ENCODE results near the gene RMC1. TPM values are rescaled to one million over a fixed set of nuclear protein-coding genes. Genes with fewer than 3 reads are reported as not detected.
"Not testable (repeated sequence)": the region's sequence is repeated elsewhere in the genome, so short reads cannot be mapped to it uniquely, and the experiment has no call there.

RMC1 gene
- total and polyA plus RNA-seq, 5 experiments from 2014 or later: 24.6 to 48.5 (median 28.3) TPM

DNA sequence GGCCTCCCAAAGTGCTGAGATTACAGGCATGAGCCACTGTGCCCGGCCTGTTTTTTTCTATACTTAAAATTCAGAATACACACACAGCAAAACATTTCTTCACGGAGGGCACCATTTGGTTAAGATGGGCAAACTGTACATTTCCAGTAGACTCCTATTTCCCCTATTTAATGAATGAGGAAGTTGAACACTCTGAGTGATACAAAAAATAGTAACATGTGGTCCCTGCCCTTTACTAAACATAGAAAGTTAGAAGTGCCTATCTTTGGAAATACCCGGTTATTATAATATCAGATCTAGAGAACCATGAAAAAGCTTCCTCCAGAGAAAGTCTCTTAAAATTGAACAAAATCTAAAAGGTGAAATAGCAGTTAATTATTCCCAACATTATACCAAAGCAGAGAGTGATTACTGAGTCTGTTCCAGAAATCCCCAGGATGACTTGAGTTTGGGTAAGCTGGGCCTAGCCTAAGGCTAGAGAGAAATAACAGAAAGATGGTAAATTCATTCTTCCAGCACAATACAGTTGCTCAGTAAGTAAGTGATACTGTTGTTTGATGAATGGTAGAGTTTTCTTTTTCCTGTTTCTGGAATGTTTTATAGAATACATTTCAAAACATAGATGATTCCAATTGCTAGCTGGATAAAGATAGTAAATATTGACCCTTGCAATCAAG, 23.3 kb upstream of the RMC1 start:
- peaks cover 0 to 43% (median 0%) of the 10 kb centered on the region in 4 donors for H3K4me1 Mint-ChIP-seq
- POLR2A ChIA-PET: no interaction called here
- H3K36me3 Mint-ChIP-seq: peaks cover 0 to 84% (median 23%) of the 10 kb centered on the region in 3 donors
- peak overlapping the region in 1 of 10 donors; percentile 30 for H3K4me3 Mint-ChIP-seq
- H3K9me3 Mint-ChIP-seq: no peaks in the 10 kb centered on the region
- peak overlapping the region in 6 of 10 donors; percentile 11 to 86 (median 54) for H3K27ac Mint-ChIP-seq
- ATAC-seq: no peak
- DNase-seq: no peak
- H3K27me3 Mint-ChIP-seq: no peaks in the 10 kb centered on the region

DNA sequence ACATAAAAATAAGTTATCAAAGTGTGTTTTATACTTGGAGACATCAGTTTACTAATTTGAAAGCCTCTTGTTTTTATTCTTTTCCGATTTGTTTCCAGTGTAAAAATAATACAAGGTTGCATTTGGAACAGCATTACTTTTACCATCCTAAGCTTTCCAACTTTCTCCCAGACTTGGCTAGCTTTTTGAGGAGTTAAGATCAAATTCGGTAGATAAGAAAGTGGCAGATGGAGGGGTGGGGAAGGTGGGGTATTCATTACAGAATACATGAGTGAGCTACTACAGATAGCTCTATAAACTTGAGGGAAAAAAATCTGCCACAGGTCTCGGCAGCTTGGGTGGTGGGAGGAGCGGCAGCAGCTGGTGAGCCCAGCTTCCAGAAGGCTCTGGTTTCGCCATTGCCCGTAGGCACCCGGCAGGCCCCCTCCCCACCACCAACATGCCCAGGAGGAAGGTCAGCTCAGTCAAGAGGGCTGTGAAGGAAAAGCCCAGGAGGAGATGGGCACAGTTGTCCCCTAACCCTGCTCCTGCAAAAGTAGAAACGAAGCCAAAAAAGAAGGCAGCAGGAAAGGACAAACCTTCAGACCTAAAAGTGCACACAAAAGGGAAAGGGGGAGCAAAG, 18.6 kb upstream of the RMC1 start:
- POLR2A ChIA-PET: interaction anchor here (0.8 kb wide), 1 partner anchor 18 kb away, joined by 3 read pairs; no protein-coding TSS in a partner anchor
- Mint-ChIP-seq H3K27me3 (no peaks in the 10 kb centered on the region), H3K4me1 (peaks cover 11 to 54% (median 20%) of the 10 kb centered on the region in 4 donors)

DNA sequence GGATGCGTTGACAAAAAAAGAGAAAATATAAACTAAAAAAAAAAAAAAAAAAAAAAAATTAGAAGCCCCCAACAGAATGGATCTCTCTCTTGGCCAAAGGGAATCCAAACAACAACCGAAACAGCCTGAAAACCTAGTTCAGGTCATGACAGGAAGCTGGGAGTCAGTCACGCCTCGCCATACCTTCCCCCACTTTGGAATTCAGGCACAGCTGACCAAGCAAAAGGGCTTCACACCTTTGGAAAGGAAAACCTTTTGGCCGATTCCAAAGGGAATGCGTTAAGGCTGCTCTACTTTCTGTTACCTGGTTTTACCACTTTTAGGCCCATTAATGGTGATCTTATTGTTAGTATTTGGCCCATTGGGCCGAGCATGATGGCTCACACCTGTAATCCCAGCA, 17.9 kb upstream of the RMC1 start:
- Mint-ChIP-seq H3K27ac (peak overlapping the region in 3 of 10 donors; percentile 32 to 92 (median 38)), H3K36me3 (peaks cover 0 to 30% (median 6%) of the 10 kb centered on the region in 3 donors), H3K27me3 (no peaks in the 10 kb centered on the region), H3K4me3 (no peak overlapping the region), H3K9me3 (no peaks in the 10 kb centered on the region), H3K4me1 (peaks cover 11 to 52% (median 20%) of the 10 kb centered on the region in 4 donors)
- ATAC-seq (no peak), DNase-seq (no peak)
- POLR2A ChIA-PET: interaction anchor here (0.7 kb wide), 2 partner anchors 14 to 480 kb away, joined by 3 to 5 read pairs; no protein-coding TSS in a partner anchor

More for the DNA sequence above, 18.6 kb upstream of the RMC1 start:
- Mint-ChIP-seq H3K9me3 (no peaks in the 10 kb centered on the region), H3K36me3 (peaks cover 0 to 37% (median 9%) of the 10 kb centered on the region in 3 donors), H3K4me3 (no peak overlapping the region), H3K27ac (peak overlapping the region in 3 of 10 donors; percentile 25 to 49 (median 48))
- no peak for DNase-seq
- ATAC-seq: no peak

DNA sequence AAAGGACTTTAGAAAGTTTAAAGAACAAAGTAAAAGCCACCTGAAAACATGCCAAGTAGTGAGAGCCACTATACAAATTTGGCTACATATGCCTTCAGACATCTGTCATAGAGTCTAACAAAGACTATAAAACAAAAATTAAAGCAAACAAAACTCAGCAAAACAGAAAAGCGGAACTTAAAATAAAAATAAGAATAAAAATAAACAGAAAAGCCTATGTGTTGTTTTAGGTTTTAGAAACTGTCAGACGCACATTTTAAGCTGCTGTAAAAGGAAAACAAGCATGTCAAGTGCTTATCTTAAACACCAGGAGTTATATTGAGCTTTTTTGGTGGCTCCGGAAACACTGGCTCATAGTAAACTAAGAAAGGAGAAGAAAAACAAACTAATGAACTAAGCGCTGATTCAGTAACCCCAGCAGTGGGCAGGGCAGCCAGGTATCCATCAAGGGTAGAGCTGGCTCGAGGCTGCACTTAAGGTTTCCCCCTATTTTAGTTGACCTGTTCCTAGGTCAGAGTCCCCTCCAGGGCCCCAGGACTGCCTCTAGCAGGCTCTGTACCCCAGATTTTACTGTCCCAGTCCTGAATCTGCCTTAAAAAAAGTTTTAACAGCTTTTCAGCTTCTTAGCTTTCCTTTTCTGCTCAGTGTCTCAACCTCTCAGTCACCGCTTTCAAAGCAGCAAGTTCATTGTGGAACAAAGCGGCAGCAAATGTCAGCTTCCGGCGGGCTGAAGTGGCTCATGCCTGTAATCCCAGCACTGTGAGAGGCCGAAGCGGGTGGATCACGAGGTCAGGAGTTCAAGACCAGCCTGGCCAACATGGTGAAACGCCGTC, 15.4 kb upstream of the RMC1 start:
- peaks cover 11 to 48% (median 20%) of the 10 kb centered on the region in 4 donors for H3K4me1 Mint-ChIP-seq
- H3K9me3 Mint-ChIP-seq: no peaks in the 10 kb centered on the region
- peaks cover 0 to 8% (median 2%) of the 10 kb centered on the region in 3 donors for H3K36me3 Mint-ChIP-seq
- no peaks in the 10 kb centered on the region for H3K27me3 Mint-ChIP-seq
- peak overlapping the region; percentile 41 to 85 (median 77) for H3K4me3 Mint-ChIP-seq
- H3K27ac Mint-ChIP-seq: peak overlapping the region; percentile 80 to 96 (median 92)
- DNase-seq (peak; percentile 17 to 71 (median 40)), ATAC-seq (peak; percentile 79 to 90)
- POLR2A ChIA-PET: interaction anchor here (0.7 to 2.5 kb wide), 4 partner anchors 11 to 98 kb away, joined by 3 to 9 read pairs (median 6); partner anchors contain the start of genes RIOK3 and RMC1

DNA sequence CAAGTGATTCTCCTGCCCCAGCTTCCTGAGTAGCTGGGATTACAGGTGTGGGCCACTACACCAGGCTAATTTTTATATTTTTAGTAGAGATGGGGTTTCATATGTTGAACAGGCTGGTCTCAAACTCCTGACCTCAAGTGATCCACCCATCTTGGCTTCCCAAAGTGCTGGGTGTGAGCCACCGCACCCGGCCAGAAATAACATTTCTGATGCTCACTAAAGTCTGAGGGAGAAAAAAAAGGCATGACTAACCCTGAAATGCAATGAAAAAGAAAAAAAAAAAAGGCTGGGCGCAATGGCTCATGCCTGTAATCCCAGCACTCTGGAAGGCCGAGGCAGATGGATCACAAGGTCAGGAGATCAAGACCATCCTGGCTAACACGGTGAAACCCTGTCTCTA, 13.7 kb upstream of the RMC1 start:
- ATAC-seq, H3K27me3 Mint-ChIP-seq, H3K9me3 Mint-ChIP-seq, DNase-seq, H3K36me3 Mint-ChIP-seq, H3K27ac Mint-ChIP-seq: not testable (repeated sequence)
- H3K4me3 Mint-ChIP-seq: peak overlapping the region in 1 of 10 donors; percentile 50
- H3K4me1 Mint-ChIP-seq: peaks cover 11 to 42% (median 20%) of the 10 kb centered on the region in 4 donors
- POLR2A ChIA-PET: interaction anchor here (2.5 kb wide), 1 partner anchor 36 kb away, joined by 9 read pairs; the partner anchor contains the start of gene RIOK3

DNA sequence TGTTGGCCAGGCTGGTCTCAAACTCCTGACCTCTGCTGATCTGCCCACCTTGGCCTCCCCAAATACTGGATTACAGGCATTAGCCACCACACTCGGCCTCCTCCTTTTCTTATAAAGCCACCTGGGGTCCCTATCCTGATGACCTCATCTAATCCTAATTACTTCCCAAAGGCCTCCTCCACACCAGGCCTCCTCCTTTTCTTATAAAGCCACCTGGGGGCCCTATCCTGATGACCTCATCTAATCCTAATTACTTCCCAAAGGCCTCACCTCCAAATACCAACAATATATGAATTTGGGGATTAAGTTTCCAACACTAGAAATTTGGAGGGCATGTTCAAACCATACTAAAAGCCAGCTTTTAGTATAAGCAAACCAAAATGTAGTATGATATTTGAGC, 9.7 kb upstream of the RMC1 start:
- DNase-seq: no peak
- no peak overlapping the region for H3K27ac Mint-ChIP-seq
- peaks cover 0 to 2% (median 0%) of the 10 kb centered on the region in 3 donors for H3K36me3 Mint-ChIP-seq
- POLR2A ChIA-PET: no interaction called here
- H3K9me3 Mint-ChIP-seq: no peaks in the 10 kb centered on the region
- H3K27me3 Mint-ChIP-seq: no peaks in the 10 kb centered on the region
- ATAC-seq: no peak
- no peak overlapping the region for H3K4me3 Mint-ChIP-seq
- peaks cover 0 to 47% (median 2%) of the 10 kb centered on the region in 4 donors for H3K4me1 Mint-ChIP-seq

DNA sequence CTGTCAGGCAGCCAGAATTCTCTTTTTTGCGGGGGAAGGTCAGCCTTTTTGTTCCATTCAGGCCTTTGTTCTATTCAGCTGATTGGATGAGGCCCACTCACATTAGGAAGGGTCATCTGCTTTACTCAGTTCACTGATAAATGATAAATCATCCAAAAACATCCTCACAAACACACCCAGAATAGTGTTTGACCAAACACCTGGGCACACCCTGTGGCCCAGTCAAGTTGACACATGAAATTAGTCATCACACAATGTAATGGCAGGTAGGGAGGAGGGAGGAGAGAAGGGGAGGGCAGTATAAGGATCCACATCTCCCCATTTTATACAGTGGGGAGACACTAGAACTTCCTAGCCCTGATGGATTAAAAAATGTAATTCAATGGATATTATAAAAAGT, 8.3 kb upstream of the RMC1 start:
- H3K4me3 Mint-ChIP-seq: no peak overlapping the region

DNA sequence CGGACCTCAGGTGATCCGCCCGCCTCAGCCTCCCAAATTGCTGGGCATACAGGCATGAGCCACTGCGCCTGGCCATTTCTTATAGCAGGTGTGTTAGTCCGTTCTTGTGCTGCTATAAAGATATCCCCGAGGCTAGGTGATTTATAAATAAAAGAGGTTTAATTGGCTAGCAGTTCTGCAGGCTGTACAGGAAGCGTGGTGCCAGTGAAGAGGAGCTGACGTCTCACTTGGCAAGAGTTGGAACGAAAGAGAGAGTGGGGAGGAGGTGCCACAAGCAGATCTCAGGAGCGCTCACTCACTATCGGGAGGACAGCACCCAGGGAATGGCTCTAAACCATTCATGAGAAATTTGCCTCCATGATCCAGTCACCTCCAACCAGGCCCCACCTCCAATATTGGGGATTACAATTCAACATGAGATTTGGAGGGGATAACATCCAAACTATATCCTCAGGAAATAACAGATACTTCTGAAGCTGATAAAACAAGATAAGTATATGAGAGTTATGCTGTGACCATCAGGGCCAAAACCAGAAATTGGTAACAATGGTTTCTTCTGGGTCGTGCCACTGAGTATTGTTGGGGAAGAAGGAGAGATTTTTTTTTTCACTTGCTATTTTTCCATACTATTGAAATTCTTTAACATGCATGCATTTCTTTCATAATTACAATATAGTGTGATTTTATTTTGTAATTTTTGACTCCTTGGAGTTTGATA, 7.4 kb upstream of the RMC1 start:
- no peaks in the 10 kb centered on the region for H3K9me3 Mint-ChIP-seq
- H3K27me3 Mint-ChIP-seq: no peaks in the 10 kb centered on the region
- H3K4me3 Mint-ChIP-seq: peak overlapping the region in 1 of 10 donors; percentile 63
- H3K27ac Mint-ChIP-seq: peak overlapping the region in 2 of 10 donors; percentile 9 to 68
- DNase-seq: no peak
- no peak for ATAC-seq
- POLR2A ChIA-PET: interaction anchor here (0.6 kb wide), 1 partner anchor 27 kb away, joined by 5 read pairs; no protein-coding TSS in a partner anchor
- H3K4me1 Mint-ChIP-seq: peaks cover 0 to 47% (median 5%) of the 10 kb centered on the region in 4 donors
- H3K36me3 Mint-ChIP-seq: peaks cover 0 to 2% (median 0%) of the 10 kb centered on the region in 3 donors

More for the DNA sequence above, 8.3 kb upstream of the RMC1 start:
- H3K4me1 Mint-ChIP-seq: peaks cover 0 to 51% (median 5%) of the 10 kb centered on the region in 4 donors
- no peak for ATAC-seq
- H3K9me3 Mint-ChIP-seq: no peaks in the 10 kb centered on the region
- no peaks in the 10 kb centered on the region for H3K27me3 Mint-ChIP-seq
- peaks cover 0 to 2% (median 0%) of the 10 kb centered on the region in 3 donors for H3K36me3 Mint-ChIP-seq
- H3K27ac Mint-ChIP-seq: no peak overlapping the region
- POLR2A ChIA-PET: no interaction called here
- DNase-seq: no peak

DNA sequence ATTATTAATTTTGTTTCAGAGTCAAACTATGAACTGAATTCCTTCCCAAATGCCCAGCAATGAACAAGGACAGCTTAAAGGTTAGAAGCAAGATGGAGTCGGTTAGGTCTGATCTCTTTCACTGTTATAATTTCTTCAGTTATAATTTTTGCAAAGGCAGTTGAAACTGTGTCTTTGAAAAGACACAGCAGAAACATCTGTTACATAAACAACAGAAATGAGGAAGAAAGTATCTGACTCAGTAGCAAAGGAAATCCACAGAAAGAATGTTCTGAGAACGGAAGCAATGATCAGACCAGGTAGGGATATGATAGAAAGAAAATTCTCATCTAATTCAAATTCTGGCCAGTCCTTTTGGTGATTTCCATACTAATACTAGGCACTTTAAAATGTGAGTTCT, 5.2 kb upstream of the RMC1 start:
- Mint-ChIP-seq H3K36me3 (peaks cover 0 to 2% (median 0%) of the 10 kb centered on the region in 3 donors), H3K4me1 (peaks cover 6 to 63% (median 13%) of the 10 kb centered on the region in 4 donors), H3K4me3 (no peak overlapping the region), H3K27ac (peak overlapping the region in 5 of 10 donors; percentile 3 to 88 (median 25)), H3K27me3 (no peaks in the 10 kb centered on the region), H3K9me3 (no peaks in the 10 kb centered on the region)
- no peak for ATAC-seq
- POLR2A ChIA-PET: interaction anchor here (0.5 kb wide), 1 partner anchor 25 kb away, joined by 3 read pairs; no protein-coding TSS in a partner anchor
- DNase-seq: no peak

DNA sequence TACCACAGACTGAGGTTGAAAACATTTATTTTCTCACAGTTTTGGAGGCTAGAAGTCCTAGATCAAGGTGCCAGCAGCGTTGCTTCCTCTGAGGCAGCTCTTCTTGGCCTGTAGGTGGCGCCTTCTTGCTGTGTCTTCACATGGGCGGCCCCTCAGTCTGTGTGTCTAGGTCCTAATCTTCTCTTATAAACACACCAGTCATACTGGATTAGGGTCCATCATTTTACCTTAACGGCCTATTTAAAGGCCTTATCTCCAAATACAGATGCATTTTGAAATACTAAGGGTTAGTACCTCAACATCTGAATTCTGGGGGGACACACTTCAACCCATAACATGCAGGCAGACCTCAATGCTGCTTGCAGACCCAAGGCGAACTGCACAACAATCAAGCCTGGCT, 4.4 kb upstream of the RMC1 start:
- peak; percentile 25 to 49 for ATAC-seq
- H3K4me1 Mint-ChIP-seq: peaks cover 7 to 65% (median 14%) of the 10 kb centered on the region in 4 donors
- H3K27me3 Mint-ChIP-seq: no peaks in the 10 kb centered on the region
- H3K27ac Mint-ChIP-seq: peak overlapping the region in 6 of 10 donors; percentile 19 to 88 (median 68)
- no peaks in the 10 kb centered on the region for H3K9me3 Mint-ChIP-seq
- peak; percentile 52 to 85 (median 68) for DNase-seq
- POLR2A ChIA-PET: interaction anchor here (0.7 kb wide), 1 partner anchor 11 kb away, joined by 3 read pairs; no protein-coding TSS in a partner anchor
- H3K4me3 Mint-ChIP-seq: peak overlapping the region in 2 of 10 donors; percentile 29 to 75
- H3K36me3 Mint-ChIP-seq: no peaks in the 10 kb centered on the region

DNA sequence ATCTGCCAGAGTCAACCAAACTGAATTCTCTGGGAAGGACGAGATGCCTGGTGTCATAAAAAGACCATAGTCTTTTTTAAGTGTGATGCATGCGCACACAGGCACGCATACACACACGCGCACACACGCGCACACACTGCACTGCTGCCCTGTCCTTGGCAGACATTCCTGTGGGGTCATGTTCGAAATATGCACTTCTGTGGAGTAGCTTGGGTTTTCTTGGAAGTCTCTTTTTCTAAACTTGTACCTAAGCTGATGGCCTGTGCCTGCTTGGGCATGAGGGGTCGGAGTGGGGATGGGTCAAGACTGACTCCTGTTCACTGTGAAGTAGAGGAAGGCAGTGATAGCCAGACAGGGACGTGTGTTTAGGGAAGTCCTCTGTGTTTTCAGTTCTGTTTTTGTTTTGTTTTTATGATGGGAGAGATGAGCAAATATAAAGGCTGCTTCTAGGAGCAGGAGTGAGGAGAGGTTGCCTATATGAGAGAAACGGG, 4.0 kb upstream of the RMC1 start:
- H3K4me3 Mint-ChIP-seq: peak overlapping the region in 3 of 10 donors; percentile 5 to 75 (median 28)
- H3K4me1 Mint-ChIP-seq: peaks cover 12 to 69% (median 19%) of the 10 kb centered on the region in 4 donors
- no peaks in the 10 kb centered on the region for H3K27me3 Mint-ChIP-seq
- H3K9me3 Mint-ChIP-seq: no peaks in the 10 kb centered on the region
- H3K36me3 Mint-ChIP-seq: no peaks in the 10 kb centered on the region
- POLR2A ChIA-PET: interaction anchor here (0.7 kb wide), 1 partner anchor 12 kb away, joined by 3 read pairs; no protein-coding TSS in a partner anchor
- H3K27ac Mint-ChIP-seq: peak overlapping the region in 3 of 10 donors; percentile 68 to 88 (median 88)
- DNase-seq (no peak), ATAC-seq (no peak)
